ENCODE results near the gene RAPGEF1.

GRCh38 chr9:131554843-131555351 lies 185.0 kb downstream of the RAPGEF1 start:
- TF ChIP-seq POLR2A (IDR thresholded peaks at IDR 0.05) (no peak), CTCF (IDR thresholded peaks at IDR 0.05) (no peak)

All from uterus (tissue), 2 donors.